HepG2 (cell line): Measurements from ENCODE around the gene CACNA1C. TPM values are rescaled to one million over a fixed set of nuclear protein-coding genes. Genes with fewer than 3 reads are reported as not detected.

Source experiments
- AKAP8 ChIP-seq: sonication (generic); formaldehyde crosslinking; IDR thresholded peaks from 2 replicates; pipeline ENCODE4 v1.5.1; 2020; ENCODE audit warnings: mild to moderate bottlenecking, missing genetic modification reagents
- ASH2L ChIP-seq: fragments of 300-600, 200-600 bp; sonication (generic); IDR thresholded peaks from 2 replicates; pipeline ENCODE4 v1.7.0; 2017; ENCODE audit warnings: low read depth, mild to moderate bottlenecking, moderate library complexity, mixed read lengths, low read length; ENCODE audit not compliant: insufficient read length
- ATF7-NPFF ChIP-seq: sonication (generic); formaldehyde crosslinking; IDR thresholded peaks from 2 replicates; pipeline ENCODE4 v1.8.1; 2023; ENCODE audit warnings: mild to moderate bottlenecking, low read depth, missing genetic modification reagents, moderate library complexity
- DZIP1 ChIP-seq: sonication (generic); formaldehyde crosslinking; IDR thresholded peaks from 2 replicates; pipeline ENCODE4 v1.5.0; 2020; ENCODE audit warnings: mild to moderate bottlenecking, missing genetic modification reagents
- EEA1 ChIP-seq: sonication (generic); formaldehyde crosslinking; IDR thresholded peaks from 2 replicates; pipeline ENCODE4 v1.5.1; 2020; ENCODE audit warnings: mild to moderate bottlenecking, missing genetic modification reagents, borderline replicate concordance
- GFI1 ChIP-seq: sonication (generic); formaldehyde crosslinking; IDR thresholded peaks from 2 replicates; pipeline ENCODE4 v1.5.0; 2020; ENCODE audit warnings: missing genetic modification reagents, mild to moderate bottlenecking, borderline replicate concordance
- HIVEP1 ChIP-seq: sonication (generic); formaldehyde crosslinking; IDR thresholded peaks from 2 replicates; pipeline ENCODE4 v1.4.0; 2020; ENCODE audit warnings: mild to moderate bottlenecking, missing genetic modification reagents
- HNRNPH1 ChIP-seq: fragments of 200-400 bp; formaldehyde crosslinking; optimal IDR thresholded peaks from 2 replicates; pipeline ENCODE3; 2017; ENCODE audit warnings: mild to moderate bottlenecking, low read depth, low read length
- KLF16 ChIP-seq, 2 experiments: sonication (generic) in 1 of 2; formaldehyde crosslinking in 1 of 2; IDR thresholded peaks; 2 replicates each; pipeline versions ENCODE4 v1.6.1 to v1.8.0; 2016 to 2023; ENCODE audit warnings: missing genetic modification reagents in 2 of 2, missing compliant biosample characterization in 1 of 2
- LRRFIP1 ChIP-seq: sonication (generic); formaldehyde crosslinking; conservative IDR thresholded peaks from 2 replicates; pipeline ENCODE4 v1.4.0; 2020; ENCODE audit warnings: missing genetic modification reagents
- RFXAP ChIP-seq: sonication (generic); formaldehyde crosslinking; IDR thresholded peaks from 2 replicates; pipeline ENCODE4 v1.4.0; 2020; ENCODE audit warnings: missing genetic modification reagents, borderline replicate concordance
- SETDB1 ChIP-seq: sonication (generic); formaldehyde crosslinking; IDR thresholded peaks from 2 replicates; pipeline ENCODE4 v1.5.1; 2020; ENCODE audit warnings: missing genetic modification reagents, mild to moderate bottlenecking, borderline replicate concordance
- TBL1XR1 ChIP-seq: fragments of 150-350 bp; IDR thresholded peaks from 2 replicates; pipeline ENCODE4 v1.6.1; 2014; ENCODE audit warnings: borderline replicate concordance, low read length; ENCODE audit not compliant: partially characterized antibody
- TBP ChIP-seq: sonication (generic); formaldehyde crosslinking; IDR thresholded peaks from 2 replicates; pipeline ENCODE4 v1.5.0; 2020; ENCODE audit warnings: missing genetic modification reagents
- ZBTB44 ChIP-seq: sonication (generic); formaldehyde crosslinking; IDR thresholded peaks from 2 replicates; pipeline ENCODE4 v1.4.0; 2020; ENCODE audit warnings: missing genetic modification reagents
- ZFP36 ChIP-seq: fragments of 150-350 bp; IDR thresholded peaks from 2 replicates; pipeline ENCODE4 v1.6.1; 2018; ENCODE audit warnings: borderline replicate concordance, low read length, low read depth; ENCODE audit not compliant: partially characterized antibody
- ZNF256 ChIP-seq: sonication (generic); formaldehyde crosslinking; conservative IDR thresholded peaks from 2 replicates; pipeline ENCODE4 v1.4.0; 2020; ENCODE audit warnings: missing genetic modification reagents
- ZNF30 ChIP-seq: sonication (generic); formaldehyde crosslinking; IDR thresholded peaks from 2 replicates; pipeline ENCODE4 v1.5.0; 2020; ENCODE audit warnings: mild to moderate bottlenecking, missing genetic modification reagents
- ZNF337 ChIP-seq: sonication (generic); formaldehyde crosslinking; IDR thresholded peaks from 2 replicates; pipeline ENCODE4 v1.5.1; 2020; ENCODE audit warnings: missing genetic modification reagents, low read depth, mild to moderate bottlenecking, borderline replicate concordance
- ZNF441 ChIP-seq: sonication (generic); formaldehyde crosslinking; IDR thresholded peaks from 2 replicates; pipeline ENCODE4 v1.7.0; 2021; ENCODE audit warnings: missing genetic modification reagents, borderline replicate concordance
- ZNF672 ChIP-seq: sonication (generic); formaldehyde crosslinking; IDR thresholded peaks from 2 replicates; pipeline ENCODE4 v1.8.1; 2022; ENCODE audit warnings: missing genetic modification reagents
- ZNF761 ChIP-seq: sonication (generic); formaldehyde crosslinking; conservative IDR thresholded peaks from 2 replicates; pipeline ENCODE4 v1.4.0; 2020; ENCODE audit warnings: mild to moderate bottlenecking, missing genetic modification reagents
- polyA plus RNA-seq, 8 experiments: library from polyadenylated mRNA; depleted of rRNA in 3 of 8; stranded (reverse) in 7 of 8; unstranded in 1 of 8; fragments of >200 nt; fragmentation: Illumina TruSeq in 4 of 8; extraction: Trizol in 4 of 8; gene quantifications; 2 replicates each; pipeline versions ENCODE4 v1.2.1 to v1.2.3, GENCODE V29; 2011 to 2016; ENCODE audit warnings: low read depth in 4 of 8, missing spikeins in 1 of 8, mixed read lengths in 1 of 8; ENCODE audit not compliant: insufficient read depth in 1 of 8
- total RNA-seq, 5 experiments: library from RNA; depleted of rRNA; stranded (reverse); fragments of >200 nt; fragmentation: Illumina TruSeq; extraction: Trizol; gene quantifications; 2 replicates each; pipeline ENCODE4 v1.2.3, GENCODE V29; 2016; ENCODE audit warnings: low read depth in 1 of 5

CACNA1C gene
- total and polyA plus RNA-seq, 2 of the 13 experiments (the other 11 are each of a cell fraction or from before 2014, with no cell fraction given): not detected

- TF ChIP-seq DZIP1 (CRISPR knock-in tag): peak; percentile 55; the same call in 1 of the 2 replicates
- TF ChIP-seq KLF16 (CRISPR knock-in tag; IDR thresholded peaks at IDR 0.05): peak in 1 of 2 experiments; percentile 91; a peak in 2 of 4 replicates
- TF ChIP-seq EEA1: peak; percentile 93; the same call in 1 of the 2 replicates
- TF ChIP-seq ZNF30 (CRISPR knock-in tag): no peak
- peak; percentile 54; the same call in 1 of the 2 replicates for TF ChIP-seq ZNF256 (CRISPR knock-in tag)
- TF ChIP-seq ZBTB44 (CRISPR knock-in tag): no peak
- no peak for TF ChIP-seq LRRFIP1 (CRISPR knock-in tag)
- no peak for TF ChIP-seq ZNF761 (CRISPR knock-in tag)
- no peak for TF ChIP-seq TBP (CRISPR knock-in tag)
- peak; percentile 85 for TF ChIP-seq ASH2L
- no peak; the same call in 1 of the 2 replicates for TF ChIP-seq ATF7-NPFF
- TF ChIP-seq HNRNPH1: peak; percentile 78
- TF ChIP-seq SETDB1 (CRISPR knock-in tag): 0 out of 2 replicates have a peak, but pooled peaks have one; percentile 38
- peak; percentile 93 for TF ChIP-seq AKAP8 (CRISPR knock-in tag)
- peak; percentile 81 for TF ChIP-seq ZNF441 (CRISPR knock-in tag)
- TF ChIP-seq ZNF337: peak; percentile 85; the same call in 1 of the 2 replicates
- peak; percentile 14; the same call in 1 of the 2 replicates for TF ChIP-seq GFI1 (CRISPR knock-in tag)
- TF ChIP-seq ZNF672: peak; percentile 77; the same call in 1 of the 2 replicates
- TF ChIP-seq TBL1XR1: no peak
- TF ChIP-seq ZFP36: no peak
- peak; percentile 80 for TF ChIP-seq HIVEP1 (CRISPR knock-in tag)
- peak; percentile 85; the same call in 1 of the 2 replicates for TF ChIP-seq RFXAP (CRISPR knock-in tag)
These were observed 48.5 kb upstream of the CACNA1C start, which contains the start of gene DCP1B (continued) for GRCh38 chr12:2004113-2004929.
